Measurements from ENCODE around the gene MUC20.
"Not testable (repeated sequence)": the region's sequence is repeated elsewhere in the genome, so short reads cannot be mapped to it uniquely, and the experiment has no call there.

Gene MUC20

DNA sequence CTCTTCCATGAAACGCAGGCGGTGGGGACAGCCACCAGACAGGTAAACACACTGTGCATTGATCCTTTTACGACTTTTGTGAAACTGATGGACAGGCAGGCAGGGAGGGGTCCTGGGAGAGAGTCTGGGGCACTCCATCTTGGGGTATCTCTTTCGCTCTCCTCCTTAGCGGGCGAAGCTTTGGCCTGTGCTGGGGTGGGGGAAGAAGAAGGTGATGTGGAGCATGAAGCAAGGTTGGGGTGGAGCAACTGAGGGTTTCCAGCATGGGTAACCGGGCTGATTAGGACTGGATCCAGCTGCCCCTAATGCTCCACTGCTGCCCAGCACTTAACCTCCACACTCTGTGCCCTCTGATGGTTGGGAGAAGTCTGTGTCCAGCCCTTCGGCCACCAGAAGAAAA lies 25.6 kb downstream of the MUC20 start:
- no peaks in the 10 kb centered on the region for H3K36me3 ChIP-seq (ENCODE audit: control insufficient read depth in 5 of 5, insufficient read depth in 5 of 5, low read length in 5 of 5)

DNA sequence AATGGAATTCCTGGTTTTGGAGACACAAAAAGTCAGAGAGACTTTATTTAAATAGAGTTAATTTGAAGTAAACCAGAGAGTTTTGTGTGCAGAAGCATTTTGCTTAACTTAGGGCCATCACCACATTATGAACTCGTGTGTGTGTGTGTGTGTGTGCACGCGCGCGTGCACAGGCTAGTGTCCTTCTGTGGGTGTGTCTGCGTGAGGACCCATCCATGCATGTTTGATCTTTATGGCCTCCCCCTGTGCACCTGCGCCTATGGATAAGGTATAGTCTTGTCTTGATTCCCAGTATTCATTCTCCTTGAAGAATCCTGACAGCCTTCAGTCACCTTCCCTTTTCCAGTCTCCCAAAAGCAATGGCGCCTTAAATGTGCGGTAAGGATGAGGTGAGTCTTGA lies 26.0 kb downstream of the MUC20 start:
- no peak overlapping the region for H3K9ac ChIP-seq (ENCODE audit: low read length in 5 of 5)
- H3K27me3 ChIP-seq (ENCODE audit: control insufficient read depth in 5 of 5, insufficient read depth in 4 of 5, low read length in 5 of 5) = peaks cover 0 to 7% (median 2%) of the 10 kb centered on the region in 5 donors
- H3K4me3 ChIP-seq (ENCODE audit: low read depth in 1 of 5, low read length in 5 of 5) = no peak overlapping the region
- no peak overlapping the region for H3K27ac ChIP-seq (ENCODE audit: low read depth, low read length)
- peaks cover 0 to 4% (median 3%) of the 10 kb centered on the region in 5 donors for H3K4me1 ChIP-seq (ENCODE audit: control insufficient read depth in 5 of 5, insufficient read depth in 5 of 5, low read length in 5 of 5)
- H3K9me3 ChIP-seq (ENCODE audit: control insufficient read depth in 5 of 5, low read length in 5 of 5) = no peaks in the 10 kb centered on the region
- H3K36me3 ChIP-seq (ENCODE audit: control insufficient read depth in 5 of 5, insufficient read depth in 5 of 5, low read length in 5 of 5) = no peaks in the 10 kb centered on the region

More for the DNA sequence above, 25.6 kb downstream of the MUC20 start:
- Histone ChIP-seq H3K4me1 (ENCODE audit: control insufficient read depth in 5 of 5, insufficient read depth in 5 of 5, low read length in 5 of 5) (peaks cover 0 to 4% (median 3%) of the 10 kb centered on the region in 5 donors), H3K4me3 (ENCODE audit: low read depth in 1 of 5, low read length in 5 of 5) (no peak overlapping the region), H3K9me3 (ENCODE audit: control insufficient read depth in 5 of 5, low read length in 5 of 5) (no peaks in the 10 kb centered on the region), H3K27ac (ENCODE audit: low read depth, low read length) (no peak overlapping the region), H3K27me3 (ENCODE audit: control insufficient read depth in 5 of 5, insufficient read depth in 4 of 5, low read length in 5 of 5) (peaks cover 0 to 7% (median 2%) of the 10 kb centered on the region in 5 donors), H3K9ac (ENCODE audit: low read length in 5 of 5) (no peak overlapping the region)

DNA sequence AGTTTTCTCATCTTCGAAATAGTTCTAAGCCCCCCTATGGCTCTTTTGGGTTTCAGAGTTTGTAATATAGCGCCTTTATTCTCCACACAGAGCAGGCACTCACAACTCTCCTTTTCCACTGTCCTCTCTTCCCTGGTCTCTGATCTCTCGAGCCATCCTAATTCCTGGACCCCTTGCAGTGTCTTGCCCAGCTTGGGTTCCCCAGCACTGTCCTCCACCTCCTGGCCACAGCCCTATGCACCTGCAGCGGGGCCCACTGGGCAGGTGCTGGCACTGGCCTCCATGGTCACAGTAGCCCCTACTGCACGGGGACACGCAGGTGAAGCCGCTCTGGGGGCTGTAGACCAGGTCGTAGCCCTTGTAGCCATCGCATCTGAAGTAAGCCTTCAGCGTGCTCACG lies 27.9 kb downstream of the MUC20 start:
- Histone ChIP-seq H3K9me3 (ENCODE audit: control insufficient read depth in 5 of 5, low read length in 5 of 5) (no peaks in the 10 kb centered on the region), H3K4me3 (ENCODE audit: low read depth in 1 of 5, low read length in 5 of 5) (no peak overlapping the region), H3K27ac (ENCODE audit: low read depth, low read length) (no peak overlapping the region), H3K4me1 (ENCODE audit: control insufficient read depth in 5 of 5, insufficient read depth in 5 of 5, low read length in 5 of 5) (peaks cover 0 to 4% (median 3%) of the 10 kb centered on the region in 5 donors), H3K9ac (ENCODE audit: low read length in 5 of 5) (no peak overlapping the region), H3K27me3 (ENCODE audit: control insufficient read depth in 5 of 5, insufficient read depth in 4 of 5, low read length in 5 of 5) (peaks cover 0 to 7% (median 2%) of the 10 kb centered on the region in 5 donors), H3K36me3 (ENCODE audit: control insufficient read depth in 5 of 5, insufficient read depth in 5 of 5, low read length in 5 of 5) (no peaks in the 10 kb centered on the region)

DNA sequence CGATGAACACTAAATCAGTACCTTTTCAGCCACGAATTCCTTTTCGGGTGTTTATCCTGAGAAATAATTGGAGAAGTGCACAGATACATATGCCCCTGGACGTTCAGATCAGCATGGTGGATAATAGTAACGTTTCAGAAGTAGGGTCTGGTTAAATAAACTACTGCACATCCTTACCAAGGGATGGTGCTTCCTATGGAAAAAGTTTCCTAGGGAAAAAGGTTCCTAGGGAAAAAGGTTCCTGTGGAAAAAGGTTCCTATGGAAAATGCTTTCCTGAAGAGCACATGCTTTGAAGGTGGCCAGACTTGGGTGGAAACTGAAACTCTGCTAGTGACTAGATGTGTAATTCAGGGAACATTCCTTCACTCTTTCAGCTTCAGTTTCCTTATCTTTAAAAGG lies 28.3 kb downstream of the MUC20 start:
- not testable (repeated sequence) for H3K27me3 ChIP-seq (ENCODE audit: control insufficient read depth in 5 of 5, insufficient read depth in 4 of 5, low read length in 5 of 5); H3K4me1 ChIP-seq (ENCODE audit: control insufficient read depth in 5 of 5, insufficient read depth in 5 of 5, low read length in 5 of 5); H3K9ac ChIP-seq (ENCODE audit: low read length in 5 of 5); H3K36me3 ChIP-seq (ENCODE audit: control insufficient read depth in 5 of 5, insufficient read depth in 5 of 5, low read length in 5 of 5); H3K4me3 ChIP-seq (ENCODE audit: low read depth in 1 of 5, low read length in 5 of 5); H3K9me3 ChIP-seq (ENCODE audit: control insufficient read depth in 5 of 5, low read length in 5 of 5); H3K27ac ChIP-seq (ENCODE audit: low read depth, low read length)

DNA sequence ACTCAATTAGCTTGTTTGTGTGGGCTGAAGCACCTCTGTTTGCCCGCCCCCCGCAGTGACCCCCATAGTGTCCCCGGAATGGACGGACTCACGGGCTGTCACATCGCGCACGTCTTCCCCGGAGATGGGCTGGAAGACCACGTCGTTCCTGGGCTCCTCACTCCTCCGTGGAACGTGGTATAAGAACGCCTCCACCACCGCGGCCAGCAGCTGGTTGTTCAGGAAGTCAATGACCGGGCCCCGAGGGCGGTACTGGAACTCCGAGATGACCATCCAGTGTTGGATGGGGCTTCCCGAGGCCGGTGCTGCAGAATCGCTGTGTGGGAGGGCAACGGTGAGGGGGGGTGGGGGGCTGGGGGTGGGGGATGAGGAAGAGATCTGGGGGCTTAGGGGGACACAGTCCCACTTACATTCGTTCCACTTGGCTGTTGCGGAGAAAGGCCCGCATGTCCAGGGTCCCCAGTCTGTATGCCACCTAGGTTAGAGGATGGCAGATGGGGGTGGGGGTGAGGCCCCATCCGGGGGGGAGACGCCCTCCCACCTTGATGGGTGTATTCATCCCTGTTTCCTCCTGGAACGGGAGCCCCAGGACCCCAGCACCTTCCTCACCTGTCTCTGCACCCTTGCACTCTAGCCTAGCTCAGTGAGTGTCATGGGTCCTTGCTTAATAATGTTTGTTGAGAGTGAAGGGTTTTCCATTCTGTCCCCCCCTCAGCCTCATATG lies 30.2 kb downstream of the MUC20 start:
- Histone ChIP-seq H3K9ac (ENCODE audit: low read length in 5 of 5) (no peak overlapping the region), H3K36me3 (ENCODE audit: control insufficient read depth in 5 of 5, insufficient read depth in 5 of 5, low read length in 5 of 5) (no peaks in the 10 kb centered on the region), H3K27me3 (ENCODE audit: control insufficient read depth in 5 of 5, insufficient read depth in 4 of 5, low read length in 5 of 5) (peaks cover 0 to 7% (median 2%) of the 10 kb centered on the region in 5 donors), H3K27ac (ENCODE audit: low read depth, low read length) (no peak overlapping the region), H3K4me1 (ENCODE audit: control insufficient read depth in 5 of 5, insufficient read depth in 5 of 5, low read length in 5 of 5) (peaks cover 0 to 14% (median 12%) of the 10 kb centered on the region in 5 donors), H3K4me3 (ENCODE audit: low read depth in 1 of 5, low read length in 5 of 5) (no peak overlapping the region), H3K9me3 (ENCODE audit: control insufficient read depth in 5 of 5, low read length in 5 of 5) (no peaks in the 10 kb centered on the region)

DNA sequence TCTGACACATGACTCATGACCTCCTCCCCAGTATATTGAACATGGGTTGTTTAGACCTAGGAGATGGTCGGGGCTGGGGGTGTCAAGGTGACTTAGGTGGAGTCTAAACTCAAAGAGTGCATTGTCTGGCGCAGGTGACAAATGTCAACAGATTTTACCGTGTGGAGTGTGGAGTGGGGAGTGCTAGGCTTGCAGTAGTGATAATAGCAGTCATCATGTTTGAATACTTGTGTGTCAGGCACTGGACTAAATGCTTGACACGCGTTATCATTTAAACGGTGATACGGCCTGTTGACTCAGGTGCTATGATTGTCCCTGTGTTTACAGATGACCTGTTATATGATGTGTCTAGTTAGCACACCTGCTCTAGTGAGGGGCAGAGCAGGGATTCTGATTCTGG lies 30.8 kb downstream of the MUC20 start:
- Histone ChIP-seq H3K27me3 (ENCODE audit: control insufficient read depth in 5 of 5, insufficient read depth in 4 of 5, low read length in 5 of 5) (peaks cover 0 to 7% (median 2%) of the 10 kb centered on the region in 5 donors), H3K9me3 (ENCODE audit: control insufficient read depth in 5 of 5, low read length in 5 of 5) (no peaks in the 10 kb centered on the region), H3K4me3 (ENCODE audit: low read depth in 1 of 5, low read length in 5 of 5) (no peak overlapping the region), H3K36me3 (ENCODE audit: control insufficient read depth in 5 of 5, insufficient read depth in 5 of 5, low read length in 5 of 5) (no peaks in the 10 kb centered on the region), H3K27ac (ENCODE audit: low read depth, low read length) (no peak overlapping the region), H3K9ac (ENCODE audit: low read length in 5 of 5) (no peak overlapping the region), H3K4me1 (ENCODE audit: control insufficient read depth in 5 of 5, insufficient read depth in 5 of 5, low read length in 5 of 5) (peaks cover 0 to 20% (median 16%) of the 10 kb centered on the region in 5 donors)

DNA sequence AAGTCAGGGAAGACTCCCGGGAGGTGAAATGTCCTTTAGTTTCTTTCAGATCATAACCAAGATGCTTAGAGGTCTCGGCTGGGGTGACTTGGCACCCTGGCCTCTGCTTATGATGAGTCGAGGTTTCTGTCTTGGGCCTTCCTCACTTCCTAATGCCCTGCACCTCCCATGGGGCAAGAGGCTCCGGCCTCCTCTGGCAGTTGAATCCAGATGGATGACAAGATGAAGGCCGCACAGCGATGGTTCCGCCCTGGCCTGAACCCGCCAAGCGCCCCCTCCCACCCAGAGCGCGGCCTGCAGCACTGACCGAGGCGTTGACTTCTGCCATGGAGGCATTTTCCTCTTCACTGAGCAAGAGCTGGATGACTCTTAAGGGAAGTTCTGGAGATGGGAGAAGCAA lies 31.3 kb downstream of the MUC20 start:
- no peak overlapping the region for H3K4me3 ChIP-seq (ENCODE audit: low read depth in 1 of 5, low read length in 5 of 5)
- peaks cover 0 to 25% (median 20%) of the 10 kb centered on the region in 5 donors for H3K4me1 ChIP-seq (ENCODE audit: control insufficient read depth in 5 of 5, insufficient read depth in 5 of 5, low read length in 5 of 5)
- no peak overlapping the region for H3K9ac ChIP-seq (ENCODE audit: low read length in 5 of 5)
- no peaks in the 10 kb centered on the region for H3K36me3 ChIP-seq (ENCODE audit: control insufficient read depth in 5 of 5, insufficient read depth in 5 of 5, low read length in 5 of 5)
- H3K9me3 ChIP-seq (ENCODE audit: control insufficient read depth in 5 of 5, low read length in 5 of 5) = no peaks in the 10 kb centered on the region
- H3K27me3 ChIP-seq (ENCODE audit: control insufficient read depth in 5 of 5, insufficient read depth in 4 of 5, low read length in 5 of 5) = peaks cover 0 to 7% (median 2%) of the 10 kb centered on the region in 5 donors
- H3K27ac ChIP-seq (ENCODE audit: low read depth, low read length) = no peak overlapping the region

DNA sequence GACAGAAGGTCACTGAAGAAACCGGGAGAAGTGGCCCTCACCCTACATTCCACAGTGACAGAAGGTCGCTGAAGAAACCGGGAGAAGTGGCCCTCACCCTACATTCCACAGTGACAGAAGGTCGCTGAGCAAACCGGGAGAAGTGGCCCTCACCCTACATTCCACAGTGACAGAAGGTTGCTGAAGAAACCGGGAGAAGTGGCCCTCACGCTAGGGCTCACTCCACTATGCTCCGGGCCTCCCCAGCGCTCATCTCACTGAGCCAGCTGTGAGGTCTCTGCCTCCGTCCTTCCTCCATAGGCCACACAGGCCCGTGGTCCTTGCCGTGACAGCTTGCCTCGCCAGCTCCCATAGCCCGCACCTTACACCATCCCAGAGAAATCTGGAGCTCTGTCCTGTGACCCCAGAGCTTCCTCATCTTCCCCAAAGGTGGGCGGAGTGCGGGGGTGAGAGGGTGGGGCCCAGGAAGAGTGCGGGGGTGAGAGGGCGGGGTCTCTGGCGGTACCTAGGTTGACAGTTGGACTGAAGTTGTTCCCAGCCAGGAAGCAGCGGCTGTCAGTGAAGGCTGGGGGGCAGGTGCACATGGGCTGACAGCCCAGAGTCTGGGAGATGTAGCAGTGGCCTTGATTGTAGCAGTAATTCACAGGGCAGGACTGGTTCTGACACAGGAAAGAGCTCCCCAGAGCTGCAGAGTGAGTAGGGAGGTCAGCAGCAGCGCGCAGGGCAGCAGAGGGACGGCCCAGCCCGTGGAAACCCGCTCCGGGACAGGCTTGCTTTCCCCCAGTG lies 32.0 kb downstream of the MUC20 start:
- Histone ChIP-seq H3K9me3 (ENCODE audit: control insufficient read depth in 5 of 5, low read length in 5 of 5) (no peaks in the 10 kb centered on the region), H3K9ac (ENCODE audit: low read length in 5 of 5) (no peak overlapping the region), H3K36me3 (ENCODE audit: control insufficient read depth in 5 of 5, insufficient read depth in 5 of 5, low read length in 5 of 5) (no peaks in the 10 kb centered on the region), H3K4me1 (ENCODE audit: control insufficient read depth in 5 of 5, insufficient read depth in 5 of 5, low read length in 5 of 5) (peaks cover 4 to 31% (median 26%) of the 10 kb centered on the region in 5 donors), H3K4me3 (ENCODE audit: low read depth in 1 of 5, low read length in 5 of 5) (no peak overlapping the region), H3K27ac (ENCODE audit: low read depth, low read length) (no peak overlapping the region), H3K27me3 (ENCODE audit: control insufficient read depth in 5 of 5, insufficient read depth in 4 of 5, low read length in 5 of 5) (peaks cover 0 to 8% (median 3%) of the 10 kb centered on the region in 5 donors)

DNA sequence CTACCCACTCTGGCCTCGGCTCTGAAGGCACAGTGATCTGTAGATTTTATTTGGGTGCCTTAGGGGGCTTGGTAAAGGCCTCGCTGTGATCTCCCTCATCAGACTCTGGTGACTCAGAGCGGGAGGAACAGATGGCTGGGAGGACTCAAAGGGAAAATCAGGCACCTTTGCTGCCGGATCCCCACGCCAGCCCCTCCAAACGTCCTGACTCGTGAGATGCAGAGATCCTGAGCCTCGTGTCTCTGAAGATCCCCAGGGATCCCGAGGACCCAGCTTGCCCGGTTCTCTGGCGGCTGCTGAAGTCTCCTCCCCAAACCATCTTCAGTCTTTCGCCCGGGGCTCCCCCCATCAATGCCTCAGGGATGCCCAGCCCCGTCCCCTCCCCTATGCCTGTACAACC lies 32.8 kb downstream of the MUC20 start:
- H3K27me3 ChIP-seq (ENCODE audit: control insufficient read depth in 5 of 5, insufficient read depth in 4 of 5, low read length in 5 of 5) = peaks cover 0 to 12% (median 3%) of the 10 kb centered on the region in 5 donors
- peaks cover 4 to 34% (median 27%) of the 10 kb centered on the region in 5 donors for H3K4me1 ChIP-seq (ENCODE audit: control insufficient read depth in 5 of 5, insufficient read depth in 5 of 5, low read length in 5 of 5)
- no peak overlapping the region for H3K4me3 ChIP-seq (ENCODE audit: low read depth in 1 of 5, low read length in 5 of 5)
- H3K9ac ChIP-seq (ENCODE audit: low read length in 5 of 5) = no peak overlapping the region
- H3K9me3 ChIP-seq (ENCODE audit: control insufficient read depth in 5 of 5, low read length in 5 of 5) = no peaks in the 10 kb centered on the region
- no peaks in the 10 kb centered on the region for H3K36me3 ChIP-seq (ENCODE audit: control insufficient read depth in 5 of 5, insufficient read depth in 5 of 5, low read length in 5 of 5)
- no peak overlapping the region for H3K27ac ChIP-seq (ENCODE audit: low read depth, low read length)

DNA sequence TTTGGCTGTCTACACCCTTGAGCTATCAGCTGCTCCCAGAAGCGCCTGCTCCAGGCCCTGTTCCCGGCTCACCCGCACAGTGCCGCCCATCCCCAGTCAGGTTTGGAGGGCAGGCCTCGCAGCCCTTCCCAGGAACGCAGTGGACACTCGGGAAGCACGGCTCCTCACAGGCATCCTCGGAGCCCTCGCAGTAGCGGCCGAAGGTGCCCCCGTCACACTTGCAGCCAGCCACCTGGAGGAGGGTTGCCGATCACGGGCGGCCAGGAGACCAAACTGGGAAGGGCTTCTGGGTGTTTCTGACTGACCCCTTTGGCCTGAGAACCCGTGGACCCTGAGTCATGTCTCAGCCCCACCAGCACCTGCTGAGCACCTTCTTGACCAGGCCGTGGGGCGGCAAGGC lies 33.4 kb downstream of the MUC20 start:
- no peak overlapping the region for H3K4me3 ChIP-seq (ENCODE audit: low read depth in 1 of 5, low read length in 5 of 5)

More for the DNA sequence above, 33.4 kb downstream of the MUC20 start:
- Histone ChIP-seq H3K27ac (ENCODE audit: low read depth, low read length) (no peak overlapping the region), H3K4me1 (ENCODE audit: control insufficient read depth in 5 of 5, insufficient read depth in 5 of 5, low read length in 5 of 5) (peaks cover 4 to 39% (median 27%) of the 10 kb centered on the region in 5 donors), H3K27me3 (ENCODE audit: control insufficient read depth in 5 of 5, insufficient read depth in 4 of 5, low read length in 5 of 5) (peaks cover 0 to 14% (median under 1%) of the 10 kb centered on the region in 5 donors), H3K9me3 (ENCODE audit: control insufficient read depth in 5 of 5, low read length in 5 of 5) (no peaks in the 10 kb centered on the region), H3K9ac (ENCODE audit: low read length in 5 of 5) (no peak overlapping the region), H3K36me3 (ENCODE audit: control insufficient read depth in 5 of 5, insufficient read depth in 5 of 5, low read length in 5 of 5) (no peaks in the 10 kb centered on the region)
